Gastroesophageal sphincter (tissue), 4 donors: ENCODE measurements around the gene MICU1. TPM values are rescaled to one million over a fixed set of nuclear protein-coding genes. Genes with fewer than 3 reads are reported as not detected.

Experiments used
- ATAC-seq: fragments of 150-250 bp; one replicate; pipeline ENCODE4 v1.9.1; 2016; ENCODE audit warnings: mild to moderate bottlenecking, moderate library complexity
- H3K27ac ChIP-seq, 4 donors: fragments of 200-600 bp; sonication (generic) in 3 of 4; 1 replicate in 3 of 4; 2 replicates in 1 of 4; pipeline ENCODE4 v1.5.1; 2016 to 2019
- H3K27me3 ChIP-seq: fragments of 200-600 bp; sonication (generic); one replicate; pipeline ENCODE4 v1.5.1; 2019
- H3K36me3 ChIP-seq, 2 donors: fragments of 200-600 bp; sonication (generic); one replicate each; pipeline ENCODE4 v1.5.1; 2019; ENCODE audit warnings: control low read depth in 1 of 2
- H3K4me1 ChIP-seq, 3 donors: fragments of 200-600 bp; sonication (generic); 1 replicate in 2 of 3; 2 replicates in 1 of 3; pipeline ENCODE4 v1.5.1; 2016 to 2019; ENCODE audit warnings: control low read depth in 2 of 3
- H3K4me3 ChIP-seq, 2 donors: fragments of 200-600 bp; sonication (generic); one replicate each; pipeline ENCODE4 v1.5.1; 2019; ENCODE audit warnings: mild to moderate bottlenecking in 1 of 2, moderate library complexity in 1 of 2
- H3K9me3 ChIP-seq, 3 donors: fragments of 200-600 bp; sonication (generic); one replicate each; pipeline ENCODE4 v1.5.1; 2017 to 2019; ENCODE audit warnings: control low read depth in 2 of 3
- CTCF ChIP-seq, 4 experiments: fragments of 200-600 bp in 2 of 4; fragments of 450-650 bp in 2 of 4; sonication (generic) in 1 of 4; IDR thresholded peaks; one replicate each; pipeline ENCODE4 v1.5.1; 2017 to 2019; ENCODE audit warnings: antibody characterized with exemption in 4 of 4, mild to moderate bottlenecking in 2 of 4, moderate library complexity in 2 of 4
- EP300 ChIP-seq: sonication (generic); formaldehyde crosslinking; IDR thresholded peaks from one replicate; pipeline ENCODE4 v1.6.1; 2017; ENCODE audit warnings: antibody characterized with exemption, mild to moderate bottlenecking
- POLR2A ChIP-seq, 2 donors: fragments of 450-650 bp; IDR thresholded peaks; one replicate each; pipeline ENCODE4 v1.6.1; 2017; ENCODE audit warnings: antibody characterized with exemption in 2 of 2, mild to moderate bottlenecking in 2 of 2, moderate library complexity in 1 of 2
- POLR2AphosphoS5 ChIP-seq: sonication (generic); formaldehyde crosslinking; IDR thresholded peaks from one replicate; pipeline ENCODE4 v1.6.1; 2017; ENCODE audit warnings: antibody characterized with exemption
- WGBS, 2 donors: methylation state at CpG; one replicate each; pipeline ENCODE4 v1.1.5; 2018; ENCODE audit warnings: low coverage in 1 of 2; 5-methylcytosine and 5-hydroxymethylcytosine counted together
- total RNA-seq, 4 donors: library from RNA; depleted of rRNA; stranded (reverse); fragments of >200 nt; gene quantifications; one replicate each; pipeline ENCODE4 v1.1.0, GENCODE V29; 2016

The MICU1 gene
- total RNA-seq, 4 donors from 2014 or later = 37.5 to 42.2 (median 40.8) TPM

- Histone ChIP-seq H3K4me1 (no peaks in the 10 kb centered on the region), H3K27me3 (no peaks in the 10 kb centered on the region), H3K36me3 (peaks cover 0 to 11% of the 10 kb centered on the region in 2 donors), H3K4me3 (no peak overlapping the region), H3K27ac (no peak overlapping the region), H3K9me3 (no peaks in the 10 kb centered on the region)
- TF ChIP-seq POLR2AphosphoS5 = no peak
- WGBS, 2 donors = 80 to 88% methylated on average over 1 of the region's 1 CpG
- no peak for ATAC-seq
These were observed 233.3 kb downstream of the MICU1 start for GRCh38 chr10:72392571-72392970.

- 83% methylated on average over 1 of the region's 2 CpGs; no CpG with 5 or more reads in 1 of the 2 donors for WGBS, 2 donors
- no peak for ATAC-seq
- Histone ChIP-seq H3K4me1 (no peaks in the 10 kb centered on the region), H3K27me3 (no peaks in the 10 kb centered on the region), H3K4me3 (no peak overlapping the region), H3K36me3 (peaks cover 0 to 9% of the 10 kb centered on the region in 2 donors), H3K9me3 (no peaks in the 10 kb centered on the region), H3K27ac (no peak overlapping the region)
- no peak for TF ChIP-seq CTCF (IDR thresholded peaks at IDR 0.05)
- TF ChIP-seq EP300 = no peak
- TF ChIP-seq POLR2A (IDR thresholded peaks at IDR 0.05) = no peak
- TF ChIP-seq POLR2AphosphoS5 = no peak
These were observed 235.1 kb downstream of the MICU1 start for GRCh38 chr10:72390764-72391163.

GRCh38 chr10:72389716-72390115 lies 236.2 kb downstream of the MICU1 start:
- H3K9me3 ChIP-seq = no peaks in the 10 kb centered on the region
- H3K4me1 ChIP-seq = no peaks in the 10 kb centered on the region
- no peak for TF ChIP-seq POLR2AphosphoS5
- no peak for TF ChIP-seq EP300
- TF ChIP-seq POLR2A (IDR thresholded peaks at IDR 0.05) = no peak
- TF ChIP-seq CTCF (IDR thresholded peaks at IDR 0.05) = no peak
- no peak overlapping the region for H3K27ac ChIP-seq
- H3K36me3 ChIP-seq = peaks cover 0 to 3% of the 10 kb centered on the region in 2 donors
- ATAC-seq = no peak
- WGBS, 2 donors = 92 to 97% methylated on average over 5 of the region's 5 CpGs
- H3K27me3 ChIP-seq = no peaks in the 10 kb centered on the region
- H3K4me3 ChIP-seq = no peak overlapping the region

- ATAC-seq = no peak
- TF ChIP-seq EP300 (no peak), POLR2A (IDR thresholded peaks at IDR 0.05) (no peak), POLR2AphosphoS5 (no peak), CTCF (IDR thresholded peaks at IDR 0.05) (no peak)
- Histone ChIP-seq H3K9me3 (no peaks in the 10 kb centered on the region), H3K36me3 (peaks cover 0 to 3% of the 10 kb centered on the region in 2 donors), H3K4me3 (no peak overlapping the region), H3K4me1 (no peaks in the 10 kb centered on the region), H3K27ac (no peak overlapping the region), H3K27me3 (no peaks in the 10 kb centered on the region)
- 67% methylated on average over 1 of the region's 1 CpG; no CpG with 5 or more reads in 1 of the 2 donors for WGBS, 2 donors
These were observed 236.9 kb downstream of the MICU1 start for GRCh38 chr10:72389014-72389413.

- Histone ChIP-seq H3K4me3 (no peak overlapping the region), H3K4me1 (no peaks in the 10 kb centered on the region), H3K36me3 (no peaks in the 10 kb centered on the region), H3K9me3 (no peaks in the 10 kb centered on the region), H3K27me3 (no peaks in the 10 kb centered on the region), H3K27ac (no peak overlapping the region)
- TF ChIP-seq EP300 = no peak
- no peak for TF ChIP-seq POLR2A (IDR thresholded peaks at IDR 0.05)
- TF ChIP-seq POLR2AphosphoS5 = no peak
- no peak for TF ChIP-seq CTCF (IDR thresholded peaks at IDR 0.05)
- no peak for ATAC-seq
- 90 to 93% methylated on average over 4 to 5 of the region's 5 CpGs for WGBS, 2 donors
These were observed 237.8 kb downstream of the MICU1 start for GRCh38 chr10:72388062-72388461.
